GM15510 (cell line): ENCODE data around the gene PRR11.

Source experiments
- POLR2A ChIP-seq: IDR thresholded peaks from 3 replicates; pipeline ENCODE4 v1.6.1; 2011; ENCODE audit warnings: borderline replicate concordance; ENCODE audit not compliant: insufficient read length; ENCODE audit errors: extremely low read depth

Gene PRR11

DNA sequence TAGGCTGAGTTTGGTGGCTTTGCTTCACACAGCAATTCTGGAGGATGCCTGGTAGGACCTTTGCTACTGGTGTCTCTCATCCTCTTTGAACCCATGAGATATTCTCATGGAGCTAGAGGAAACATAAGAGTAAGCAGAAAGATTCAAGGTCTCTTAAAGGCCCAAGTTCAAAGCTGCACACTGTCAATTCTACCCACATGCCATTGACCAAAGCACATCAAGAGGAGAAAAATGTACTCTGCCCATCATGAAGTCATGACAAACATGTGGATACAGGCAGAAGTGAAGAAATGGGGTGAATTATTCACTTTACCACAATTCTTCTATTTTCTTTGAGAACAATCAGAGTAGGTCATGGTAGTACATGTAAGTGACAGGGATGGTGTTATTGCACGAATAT lies 13.7 kb upstream of the PRR11 start:
- TF ChIP-seq POLR2A: no peak

DNA sequence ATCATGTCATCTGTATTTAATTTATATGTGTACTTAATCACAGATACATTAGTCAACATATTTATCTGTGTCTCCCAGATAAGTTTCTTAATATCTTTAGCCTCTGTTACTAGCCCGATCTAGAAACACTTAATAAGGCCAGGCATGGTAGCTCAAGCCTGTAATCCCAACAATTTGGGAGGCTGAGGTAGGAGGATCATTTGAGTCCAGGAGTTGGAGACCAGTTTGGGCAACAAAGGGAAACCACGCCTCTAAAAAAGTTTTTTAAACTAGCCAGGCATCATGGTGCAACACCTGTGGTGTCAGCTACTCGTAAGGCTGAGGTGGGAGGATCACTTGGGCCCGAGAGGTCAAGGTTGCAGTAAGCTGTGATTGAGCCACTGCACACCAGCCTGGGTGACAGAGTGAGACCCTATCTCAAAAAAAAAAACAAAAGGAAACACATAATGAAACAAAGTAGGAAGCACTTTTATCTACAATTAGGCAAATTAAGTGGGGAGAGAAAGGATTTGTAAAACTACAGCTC lies 9.9 kb upstream of the PRR11 start:
- no peak for TF ChIP-seq POLR2A

DNA sequence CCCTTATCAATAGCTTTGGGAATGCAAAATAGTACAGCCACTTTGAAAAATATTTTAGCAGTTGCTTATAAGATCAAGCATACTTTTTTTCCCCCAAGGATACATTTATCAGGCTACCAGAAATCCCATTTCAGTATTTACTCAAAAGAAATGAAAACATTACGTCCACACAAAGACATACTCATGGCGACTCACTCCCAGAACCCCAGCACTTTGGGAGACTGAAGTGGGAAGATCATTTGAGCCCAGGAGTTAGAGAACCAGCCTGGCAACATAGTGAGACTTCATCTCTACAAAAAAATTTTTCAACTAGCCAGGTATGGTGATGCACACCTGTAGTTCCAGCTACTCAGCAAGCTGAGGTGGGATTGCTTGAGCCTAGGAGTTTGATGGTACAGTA lies 6.5 kb upstream of the PRR11 start:
- TF ChIP-seq POLR2A: no peak

- no peak for TF ChIP-seq POLR2A
These were observed 5.6 kb upstream of the PRR11 start for GRCh38 chr17:59149841-59150511.

GRCh38 chr17:59151006-59151405 lies 4.5 kb upstream of the PRR11 start:
- TF ChIP-seq POLR2A: no peak

GRCh38 chr17:59151591-59151990 lies 4.0 kb upstream of the PRR11 start:
- TF ChIP-seq POLR2A: no peak

DNA sequence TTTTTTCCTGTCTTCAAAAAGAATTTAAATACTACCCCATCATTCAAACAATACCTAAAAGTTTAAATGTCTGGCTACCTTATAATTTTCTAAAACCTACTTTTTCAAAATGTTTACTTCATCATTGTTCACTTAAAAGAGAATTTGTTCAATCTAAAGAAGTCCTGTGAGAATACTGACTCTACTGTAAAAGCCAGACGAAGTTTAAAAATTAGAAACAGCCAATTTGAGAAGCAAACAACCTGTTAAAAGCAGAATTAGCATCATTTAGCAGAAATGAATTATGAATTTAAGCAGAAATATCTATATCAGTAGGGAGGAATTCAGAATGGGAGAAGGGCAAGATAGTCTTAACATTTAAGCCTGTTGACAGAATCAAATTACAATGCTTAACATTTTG lies 2.6 kb upstream of the PRR11 start:
- no peak for TF ChIP-seq POLR2A

DNA sequence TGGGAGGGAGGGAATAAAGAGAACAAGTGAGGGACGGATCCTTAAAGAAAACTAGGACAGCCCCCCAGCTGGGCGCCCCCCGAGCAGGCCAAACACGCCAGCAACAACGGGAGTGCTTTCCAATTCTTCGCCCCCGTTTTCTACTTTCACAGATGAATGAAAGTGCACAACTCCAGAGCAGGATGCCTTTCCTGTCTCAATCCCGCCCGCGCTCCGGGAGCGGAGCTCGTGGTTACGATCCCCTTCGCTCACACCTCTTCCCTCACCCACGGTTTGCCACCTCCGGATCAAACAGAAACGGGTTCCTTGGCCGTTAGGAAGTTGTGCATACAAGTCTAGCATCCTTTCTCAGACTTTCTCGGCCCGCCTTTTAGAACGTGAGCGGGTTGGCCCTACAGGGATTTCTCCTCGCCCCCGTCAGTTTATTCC lies 1.2 kb upstream of the PRR11 start:
- TF ChIP-seq POLR2A: no peak

DNA sequence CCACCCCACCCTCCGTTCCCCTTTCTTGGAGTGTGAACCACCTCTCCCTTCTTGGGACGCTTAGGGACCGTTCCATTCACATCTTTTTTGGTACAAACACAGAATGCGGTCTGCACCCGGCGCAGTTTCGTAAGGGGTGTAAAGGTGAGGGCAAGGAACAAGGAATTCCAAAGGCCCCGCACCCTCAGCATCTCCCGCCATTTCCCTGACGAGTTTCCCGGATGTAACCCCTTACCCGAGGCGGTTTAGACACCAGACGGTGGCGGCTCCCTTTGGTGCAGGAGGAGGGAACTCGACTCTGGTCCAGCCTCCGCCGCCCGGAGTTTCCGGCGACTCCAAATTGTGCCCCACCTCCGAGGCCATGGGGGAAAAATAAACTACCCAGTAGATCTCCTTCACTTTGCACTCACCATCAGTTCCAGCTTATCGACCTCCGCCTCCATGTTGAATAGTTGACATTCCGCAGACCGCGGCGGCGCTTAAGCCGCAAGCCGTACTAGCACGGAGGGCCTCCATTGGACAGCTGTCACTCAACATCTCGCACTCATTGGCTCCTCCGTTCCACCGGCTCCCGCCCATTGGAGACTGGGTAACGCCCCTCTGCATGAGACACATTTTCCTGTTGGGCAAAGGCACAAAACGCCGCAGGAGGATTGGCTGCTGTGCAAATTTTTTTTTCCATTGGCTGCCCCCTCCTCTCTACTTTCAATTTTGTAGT lies 666 bp upstream of the PRR11 start, which contains the start of gene SKA2:
Gene SKA2 (minus strand): TSS at position 466 of the 718 bp plus-strand sequence. CDS start 23 bp downstream, at position 443.
- TF ChIP-seq POLR2A: peak; percentile 61

- TF ChIP-seq POLR2A: no peak
These were observed 4.8 kb downstream of the PRR11 start for GRCh38 chr17:59160157-59161025.

DNA sequence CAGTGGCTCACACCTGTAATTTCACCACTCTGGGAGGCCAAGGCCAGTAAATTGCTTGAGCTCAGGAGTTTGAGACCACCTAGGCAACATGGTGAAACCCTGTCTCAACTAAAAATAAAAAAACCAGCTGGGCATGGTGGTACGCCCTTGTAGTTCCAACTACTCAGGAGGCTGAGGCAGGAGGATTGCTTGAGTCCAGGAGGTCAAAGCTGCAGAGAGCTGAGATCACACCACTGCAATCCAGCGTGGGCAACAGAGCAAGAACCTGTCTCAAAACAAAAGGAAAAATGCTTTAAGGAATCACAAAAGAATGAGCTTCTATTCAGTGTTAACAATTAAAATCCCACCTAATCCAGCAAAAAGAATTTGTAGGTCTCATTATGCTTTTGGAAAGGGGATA lies 5.9 kb downstream of the PRR11 start:
- no peak for TF ChIP-seq POLR2A

- TF ChIP-seq POLR2A: no peak
These were observed 10.4 kb downstream of the PRR11 start for GRCh38 chr17:59165933-59166342.

GRCh38 chr17:59167571-59168001 lies 12.0 kb downstream of the PRR11 start:
- no peak for TF ChIP-seq POLR2A

DNA sequence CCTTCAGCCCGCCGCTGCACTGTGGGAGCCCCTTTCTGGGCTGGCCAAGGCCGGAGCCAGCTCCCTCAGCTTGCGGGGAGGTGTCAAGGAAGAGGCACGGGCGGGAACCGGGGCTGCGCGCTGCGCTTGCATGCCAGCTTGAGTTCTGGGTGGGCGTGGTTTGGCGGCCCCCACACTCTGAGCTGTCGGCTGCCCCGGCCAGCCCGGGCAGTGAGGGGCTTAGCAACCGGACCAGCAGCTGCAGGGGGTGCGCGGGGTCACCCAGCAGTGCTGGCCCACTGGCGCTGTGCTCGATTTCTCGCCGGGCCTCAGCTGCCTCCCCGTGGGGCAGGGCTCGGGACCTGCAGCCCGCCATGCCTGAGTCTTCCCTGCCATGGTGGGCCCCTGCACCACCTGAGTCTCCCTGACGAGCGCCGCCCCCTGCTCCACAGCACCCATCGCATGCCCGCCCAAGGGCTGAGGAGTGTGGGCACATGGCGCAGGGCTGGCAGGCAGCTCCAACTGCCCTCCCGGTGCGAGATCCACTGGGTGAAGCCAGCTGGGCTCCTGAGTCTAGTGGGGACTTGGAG lies 17.0 kb downstream of the PRR11 start:
- no peak for TF ChIP-seq POLR2A
